Kasumi-1 (cell line): ENCODE measurements around the gene HIVEP1.
A peak's percentile ranks its signal among the peaks of the same experiment; 100 is the strongest.
"Not testable (repeated sequence)": the region's sequence is repeated elsewhere in the genome, so short reads cannot be mapped to it uniquely, and the experiment has no call there.

Experiments
- DNase-seq, 2 experiments: peaks; one replicate each; lab custom pipeline; 2025; lab: John Stamatoyannopoulos, UW

The HIVEP1 gene

DNA sequence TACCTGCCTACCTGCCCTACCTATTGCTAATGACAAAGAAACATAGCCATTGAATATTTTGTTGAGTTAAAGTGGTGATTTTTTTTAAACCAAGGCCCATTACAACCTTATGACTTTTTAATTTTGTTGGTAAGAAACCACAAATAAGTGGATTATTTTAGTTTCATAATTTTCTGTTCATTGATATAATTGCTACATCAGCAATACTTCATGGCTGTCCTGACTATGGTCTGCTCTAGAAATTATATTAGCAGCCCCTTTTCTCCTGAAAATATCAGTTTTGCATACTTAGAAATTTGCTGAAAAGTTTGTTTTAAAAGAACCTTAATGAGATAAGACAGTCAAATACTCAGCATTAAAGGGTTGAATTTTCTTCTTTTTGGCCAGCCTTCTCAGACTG lies 106.5 kb downstream of the HIVEP1 start:
- DNase-seq: no peak

DNA sequence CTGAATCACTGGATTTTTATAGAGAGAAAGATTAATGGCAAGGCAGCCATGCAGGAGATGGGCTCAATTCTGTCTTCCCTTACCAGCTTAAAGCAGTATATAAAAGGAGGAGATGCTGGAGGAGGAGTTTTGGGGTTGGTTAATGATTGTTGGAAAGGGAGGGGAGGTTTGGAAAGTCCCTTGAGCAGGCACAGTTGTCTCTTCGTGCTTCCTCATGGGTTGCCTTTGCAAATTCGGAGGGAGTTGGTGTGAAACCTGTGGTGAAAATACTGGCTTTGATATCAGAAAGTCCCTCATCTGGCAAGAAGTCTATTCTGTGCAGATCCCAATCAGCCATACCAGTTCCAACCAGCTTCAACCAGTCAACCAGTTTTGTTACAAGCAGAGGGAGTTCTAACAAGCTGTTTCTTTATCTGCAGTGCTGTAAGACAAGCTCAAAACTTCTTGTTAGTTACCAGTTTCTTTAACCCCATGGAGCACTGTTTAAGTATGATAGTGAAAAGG lies 107.0 kb downstream of the HIVEP1 start:
- no peak for DNase-seq

DNA sequence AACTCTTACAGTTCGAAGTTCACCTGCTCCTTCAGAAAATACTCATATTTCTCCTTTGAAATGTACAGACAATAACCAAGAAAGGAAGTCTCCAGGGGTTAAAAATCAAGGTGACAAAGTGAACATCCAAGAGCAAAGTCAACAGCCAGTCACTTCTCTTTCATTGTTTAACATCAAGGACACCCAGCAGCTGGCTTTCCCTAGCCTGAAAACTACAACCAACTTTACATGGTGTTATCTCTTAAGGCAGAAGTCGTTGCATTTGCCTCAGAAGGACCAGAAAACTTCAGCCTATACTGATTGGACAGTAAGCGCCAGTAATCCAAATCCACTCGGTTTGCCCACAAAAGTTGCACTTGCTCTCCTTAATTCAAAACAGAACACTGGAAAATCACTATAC lies 113.3 kb downstream of the HIVEP1 start:
- DNase-seq: no peak

DNA sequence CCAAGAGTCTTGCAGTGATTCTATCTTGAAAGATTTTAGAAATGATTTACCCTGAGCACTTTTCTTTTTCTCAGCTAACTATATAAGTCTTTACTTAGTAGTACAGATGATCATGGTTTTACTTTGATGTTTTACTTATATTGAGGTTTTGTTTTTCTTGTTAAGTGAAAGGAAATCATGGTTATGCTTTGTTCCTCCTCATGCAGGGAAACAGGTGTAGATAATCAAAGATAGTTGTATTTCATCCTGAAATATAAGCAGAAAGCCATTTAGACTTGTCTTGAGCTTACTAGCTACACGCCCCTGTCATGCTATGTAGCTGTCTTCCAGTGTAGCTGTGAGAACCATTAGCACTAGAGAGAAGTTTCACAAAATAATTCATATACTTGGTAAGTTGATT lies 113.9 kb downstream of the HIVEP1 start:
- DNase-seq: no peak

DNA sequence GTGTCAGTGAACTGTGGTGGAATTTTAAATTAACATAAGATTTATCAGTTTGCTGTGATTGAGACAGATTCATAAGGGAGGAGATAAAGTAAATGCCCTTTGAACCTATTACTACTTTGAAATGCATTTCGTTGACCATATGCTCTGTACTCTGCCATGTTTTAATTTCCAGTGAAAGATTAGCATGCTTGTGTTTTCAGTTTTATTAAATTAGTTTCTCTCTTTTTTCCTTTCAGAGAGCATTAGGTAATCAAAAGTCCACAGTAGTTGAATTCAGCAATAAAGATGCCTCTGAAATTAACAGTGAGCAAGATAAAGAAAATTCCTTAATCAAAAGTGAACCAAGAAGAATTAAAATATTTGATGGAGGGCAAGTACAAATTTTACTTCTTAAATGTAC lies 117.4 kb downstream of the HIVEP1 start:
- DNase-seq: no peak

DNA sequence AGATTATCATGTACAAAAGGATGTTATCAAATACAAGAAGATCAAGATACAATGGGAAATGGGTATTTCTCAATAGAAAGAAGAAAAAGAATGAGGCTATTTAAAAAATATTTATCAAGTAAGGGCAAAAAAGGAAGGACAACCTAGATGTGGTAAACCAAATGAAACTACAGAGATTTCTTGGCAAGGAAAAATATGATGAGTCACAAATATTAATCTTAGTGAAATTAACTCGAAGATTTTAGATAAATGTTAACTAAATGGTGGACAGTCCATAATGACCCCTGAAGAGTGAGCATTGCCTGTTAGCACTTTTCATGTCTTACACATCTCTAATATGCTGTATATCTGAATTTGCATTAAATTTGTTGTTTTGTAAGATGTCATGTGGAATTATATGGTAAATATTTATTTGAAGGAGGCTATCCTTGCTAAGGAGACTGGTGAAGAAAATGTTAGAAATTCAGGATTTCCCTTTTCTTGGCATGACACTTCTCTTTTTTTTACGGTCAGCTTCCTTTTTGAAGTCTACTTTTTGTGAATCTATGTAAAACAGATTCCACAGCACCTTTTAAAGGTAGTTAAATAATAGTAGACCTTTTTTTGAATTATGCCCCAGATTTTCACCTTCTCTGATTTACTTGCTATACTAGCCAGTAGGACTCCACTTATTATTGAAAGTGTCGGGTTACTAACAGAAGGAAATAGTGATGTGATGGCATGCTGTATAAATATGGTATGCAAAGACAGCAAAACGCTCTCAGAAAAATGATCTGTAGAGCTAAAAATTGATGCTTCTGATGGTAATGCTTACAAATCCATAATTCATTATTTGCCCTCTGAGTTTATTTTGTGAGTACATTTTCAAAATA lies 120.5 kb downstream of the HIVEP1 start:
- DNase-seq: peak in 1 of 2 experiments; percentile 19

DNA sequence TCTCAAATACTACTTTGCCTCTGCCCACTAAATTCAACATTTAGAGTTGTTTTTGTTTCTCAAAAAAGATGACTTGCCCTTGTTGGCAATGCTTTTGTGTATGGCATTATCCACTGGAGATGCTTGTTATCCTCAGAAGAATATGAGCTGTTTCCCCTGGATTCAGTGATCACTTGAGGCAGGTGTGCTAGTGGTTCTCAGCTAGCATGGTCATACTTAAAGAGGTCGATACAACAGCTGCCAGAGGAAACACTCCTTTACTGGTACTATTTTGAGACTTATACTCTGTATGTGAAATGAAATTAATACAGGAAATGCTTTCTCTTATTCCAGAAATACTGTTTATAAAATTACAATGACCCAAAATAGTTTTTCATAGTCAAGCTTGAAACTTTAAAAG lies 122.5 kb downstream of the HIVEP1 start:
- no peak for DNase-seq

GRCh38 chr6:12134991-12135390 lies 122.9 kb downstream of the HIVEP1 start:
- DNase-seq: no peak

- no peak for DNase-seq
These were observed 124.8 kb downstream of the HIVEP1 start for GRCh38 chr6:12136905-12137304.

DNA sequence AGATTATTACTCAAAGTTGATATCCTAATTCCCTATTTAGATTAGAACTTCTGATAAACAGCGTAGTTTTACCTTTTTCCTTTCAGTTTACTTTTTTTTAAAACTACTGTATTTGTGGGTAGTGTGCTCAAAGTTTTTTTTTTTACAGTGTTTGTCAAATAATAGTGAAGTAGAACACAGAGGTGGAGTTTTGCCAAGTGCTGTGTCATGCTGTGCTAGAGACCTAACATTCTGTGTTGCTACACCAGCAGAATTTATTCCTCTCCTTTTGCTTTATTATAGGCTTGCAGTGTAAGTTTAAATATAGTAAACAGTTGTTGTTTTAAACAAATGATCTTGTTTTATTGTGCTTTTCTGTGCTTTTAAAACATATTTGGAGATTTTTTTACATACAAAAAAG lies 125.4 kb downstream of the HIVEP1 start:
- DNase-seq: no peak

- no peak for DNase-seq
These were observed 126.3 kb downstream of the HIVEP1 start for GRCh38 chr6:12138381-12138780.

DNA sequence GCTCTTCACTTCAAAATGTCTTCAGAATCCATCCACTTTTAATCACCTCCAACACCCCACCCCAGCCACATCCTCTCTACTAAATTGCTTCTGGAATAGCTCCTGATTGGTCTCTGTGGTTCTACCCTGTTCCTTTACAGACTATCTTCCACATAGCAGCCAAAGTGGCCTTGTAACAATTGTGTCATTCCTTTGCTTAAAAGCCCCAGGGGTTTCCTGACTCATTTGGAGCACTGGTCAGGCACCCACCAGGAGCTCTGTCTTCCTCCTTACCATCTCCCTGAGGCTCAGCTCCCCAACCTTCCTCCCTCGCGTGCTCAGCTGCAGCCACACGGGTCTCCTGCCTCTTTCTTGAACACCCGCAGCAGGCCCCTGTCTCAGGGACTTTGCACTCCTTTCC lies 126.8 kb downstream of the HIVEP1 start:
- DNase-seq: no peak

- DNase-seq: peak in 1 of 2 experiments; percentile 8
These were observed 135.6 kb downstream of the HIVEP1 start for GRCh38 chr6:12147557-12148316.

DNA sequence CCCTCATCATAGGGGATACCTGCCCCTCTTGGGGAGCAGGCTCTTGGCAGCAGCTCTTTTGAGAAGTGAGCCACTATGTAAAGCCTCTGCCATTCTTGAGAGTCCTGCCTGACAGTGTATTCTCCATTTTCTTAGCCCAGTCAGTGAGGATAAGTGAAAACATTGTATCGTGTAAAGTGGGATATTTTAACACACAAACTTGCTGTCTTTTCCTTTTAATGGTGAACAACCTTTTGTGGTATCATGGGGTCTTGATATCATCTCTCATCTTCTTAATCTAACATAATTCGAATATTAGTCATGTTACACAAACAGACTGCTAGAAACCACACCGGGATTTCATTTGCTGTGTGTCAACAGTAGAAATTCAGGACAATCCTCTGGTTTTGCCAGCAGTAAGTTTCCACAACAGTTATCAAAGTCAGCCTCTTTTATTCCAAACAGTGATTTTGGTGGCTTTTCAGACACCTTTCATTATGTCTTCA lies 136.2 kb downstream of the HIVEP1 start:
- DNase-seq: no peak

DNA sequence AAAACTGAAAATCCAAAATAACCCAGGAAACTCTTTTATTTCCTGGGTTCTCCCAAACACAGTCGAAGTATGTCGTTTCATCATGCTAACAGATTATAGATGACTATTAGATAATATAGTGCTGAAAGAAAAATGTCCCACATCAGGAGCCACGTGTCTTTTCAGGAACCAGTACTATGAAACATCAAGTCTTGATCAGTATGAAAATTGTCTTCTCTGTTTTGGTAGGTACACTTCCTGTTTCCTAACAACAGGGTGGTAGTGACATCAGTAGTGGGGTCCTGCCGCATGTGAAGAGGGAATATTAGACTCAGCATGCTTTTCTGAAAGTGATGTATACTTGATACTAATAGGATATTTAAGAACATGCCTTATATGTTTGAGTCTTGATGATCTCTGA lies 136.7 kb downstream of the HIVEP1 start:
- no peak for DNase-seq

- no peak for DNase-seq
These were observed 137.9 kb downstream of the HIVEP1 start for GRCh38 chr6:12149944-12150510.

- DNase-seq: peak; percentile 19 to 20
These were observed 138.8 kb downstream of the HIVEP1 start for GRCh38 chr6:12150812-12151432.

DNA sequence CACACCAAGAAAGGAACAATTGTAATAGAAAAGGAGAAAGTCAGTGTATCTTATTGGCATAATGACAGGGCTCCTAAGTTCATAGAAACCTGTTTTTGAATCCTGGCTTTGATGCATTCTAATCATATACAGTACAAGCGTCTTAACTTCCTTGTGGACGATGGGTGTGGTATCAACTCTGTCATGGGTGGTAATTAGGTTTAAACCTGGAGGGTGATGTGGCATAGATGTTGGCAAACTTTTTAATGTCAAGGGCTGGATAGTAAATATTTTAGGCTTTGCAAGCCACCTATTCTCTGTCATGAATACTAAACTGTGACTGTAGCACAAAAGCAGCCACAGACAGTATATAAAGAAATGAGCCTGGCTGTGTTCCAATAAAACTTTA lies 139.3 kb downstream of the HIVEP1 start:
- no peak for DNase-seq

GRCh38 chr6:12152023-12152970 lies 140.2 kb downstream of the HIVEP1 start:
- no peak for DNase-seq

- not testable (repeated sequence) for DNase-seq
These were observed 143.7 kb downstream of the HIVEP1 start for GRCh38 chr6:12155769-12156168.
